ENCODE data around the gene KLC1.

The KLC1 gene

GRCh38 chr14:103739793-103740501 is 110.9 kb downstream of the KLC1 start:
- DNase-seq (ENCODE audit: low spot score): no peak
- no peak for TF ChIP-seq CTCF (IDR thresholded peaks at IDR 0.05; ENCODE audit: extremely low read depth, missing control alignments)

- TF ChIP-seq CTCF (IDR thresholded peaks at IDR 0.05; ENCODE audit: extremely low read depth, missing control alignments): no peak
- no peak for DNase-seq (ENCODE audit: low spot score)
Observed at GRCh38 chr14:103740991-103741689, 112.1 kb downstream of the KLC1 start.

- TF ChIP-seq CTCF (IDR thresholded peaks at IDR 0.05; ENCODE audit: extremely low read depth, missing control alignments): no peak
- no peak for DNase-seq (ENCODE audit: low spot score)
Observed at GRCh38 chr14:103741876-103742275, 112.9 kb downstream of the KLC1 start.

GRCh38 chr14:103742499-103743255 is 113.7 kb downstream of the KLC1 start:
- no peak for TF ChIP-seq CTCF (IDR thresholded peaks at IDR 0.05; ENCODE audit: extremely low read depth, missing control alignments)
- DNase-seq (ENCODE audit: low spot score): no peak

- no peak for TF ChIP-seq CTCF (IDR thresholded peaks at IDR 0.05; ENCODE audit: extremely low read depth, missing control alignments)
- no peak for DNase-seq (ENCODE audit: low spot score)
Observed at GRCh38 chr14:103743691-103744090, 114.7 kb downstream of the KLC1 start.

- TF ChIP-seq CTCF (IDR thresholded peaks at IDR 0.05; ENCODE audit: extremely low read depth, missing control alignments): no peak
- no peak for DNase-seq (ENCODE audit: low spot score)
Observed at GRCh38 chr14:103744621-103745395, 115.8 kb downstream of the KLC1 start.
